K562 treated with DMSO at 1 percent for 48 hours (cell line): ENCODE measurements around the gene EEPD1. TPM values are rescaled to one million over a fixed set of nuclear protein-coding genes. Genes with fewer than 3 reads are reported as not detected.

Source experiments
- total RNA-seq: library from RNA; unstranded; fragments of 300-600 nt; gene quantifications from 2 replicates; pipeline ENCODE4 v1.2.3, GENCODE V29; 2022; ENCODE audit warnings: low replicate concordance; ENCODE audit errors: extremely low read depth

The EEPD1 gene
- not detected in 2 replicates for total RNA-seq

DNA sequence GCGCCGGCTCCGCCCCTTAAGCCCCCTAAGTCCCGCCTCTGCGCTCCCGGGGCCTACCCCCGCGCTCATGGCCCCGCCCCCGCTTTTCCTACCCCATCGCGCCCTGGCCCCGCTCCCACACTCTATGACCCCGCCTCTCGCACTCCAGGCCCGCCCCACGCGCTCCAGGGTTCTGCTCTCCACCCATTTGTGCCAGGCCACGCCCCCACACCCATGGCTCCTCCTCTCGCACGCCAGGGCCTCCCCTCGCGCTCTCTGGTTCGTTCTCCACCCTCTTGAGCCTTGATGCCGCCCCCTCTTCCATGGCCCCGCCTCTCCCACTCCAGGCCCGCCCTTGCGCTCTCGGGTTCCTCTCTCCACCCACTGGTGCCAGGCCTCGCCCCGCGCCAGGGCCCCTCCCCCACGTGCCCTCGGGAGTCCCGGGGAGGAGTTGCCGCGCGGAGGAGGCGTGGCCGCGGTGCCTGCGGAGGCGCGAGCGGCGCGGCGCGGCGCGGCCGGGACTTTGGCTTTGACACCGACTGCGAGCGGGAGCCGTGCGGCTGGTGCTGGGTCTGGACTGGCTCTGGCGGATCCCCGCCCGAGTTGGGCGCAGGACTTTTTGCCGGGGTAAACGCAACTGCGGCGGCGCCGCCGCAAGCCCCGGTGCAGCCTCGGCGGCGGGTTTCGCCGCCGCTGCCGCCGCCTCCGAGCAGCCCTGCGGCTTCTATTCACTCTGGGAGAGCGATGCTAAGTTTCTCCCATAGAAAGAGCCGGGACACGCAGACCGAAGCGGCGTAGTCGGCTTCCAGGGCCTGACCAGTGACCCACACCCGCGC is at the start of gene EEPD1:
TSS of gene EEPD1 (plus strand) at position 499 of the 815 bp plus-strand sequence. CDS start 1,071 bp downstream, outside the sequence.

Other genes starting within 250 kb of the EEPD1 start
- gene ANLN, start 236.6 kb downstream of the EEPD1 start, total RNA-seq = not detected in 2 replicates